GM23338 (cell line): ENCODE measurements around the gene GPR31. TPM values are rescaled to one million over a fixed set of nuclear protein-coding genes. Genes with fewer than 3 reads are reported as not detected.

Source experiments
- ATAC-seq: fragments of 200-7000 bp; cut with Tn5 transposase; 3 replicates; pipeline ENCODE4 v1.9.1; 2020
- DNase-seq: peaks from one replicate; pipeline ENCODE4 v3.0.0-alpha.2; 2015; ENCODE audit warnings: low spot score
- H2AFZ ChIP-seq: fragments of 200-600 bp; sonication (generic); 2 replicates; pipeline ENCODE4 v1.8.0; 2016; ENCODE audit warnings: antibody characterized with exemption, mild to moderate bottlenecking, moderate library complexity
- H3F3A ChIP-seq: fragments of 200-600 bp; sonication (generic); replicated peaks from 2 replicates; pipeline ENCODE4 v1.8.0; 2017; ENCODE audit warnings: antibody characterized with exemption, mixed run types, low read depth
- H3K27ac ChIP-seq: fragments of 200-600 bp; sonication (generic); 2 replicates; pipeline ENCODE4 v1.6.1; 2016; ENCODE audit warnings: low read depth
- H3K27me3 ChIP-seq: fragments of 200-600 bp; sonication (generic); 2 replicates; pipeline ENCODE4 v1.8.0; 2016; ENCODE audit warnings: mild to moderate bottlenecking, mixed run types, moderate library complexity; ENCODE audit not compliant: insufficient read depth
- H3K36me3 ChIP-seq: fragments of 200-600 bp; sonication (generic); 2 replicates; pipeline ENCODE4 v1.8.0; 2016; ENCODE audit warnings: mild to moderate bottlenecking; ENCODE audit not compliant: insufficient read depth
- H3K4me1 ChIP-seq: fragments of 200-600 bp; sonication (generic); 2 replicates; pipeline ENCODE4 v1.8.0; 2016; ENCODE audit warnings: mild to moderate bottlenecking, moderate library complexity; ENCODE audit not compliant: insufficient read depth
- H3K4me2 ChIP-seq: fragments of 200-600 bp; sonication (generic); 2 replicates; pipeline ENCODE4 v1.7.1; 2017; ENCODE audit warnings: mixed run types
- H3K4me3 ChIP-seq: fragments of 200-600 bp; sonication (generic); 2 replicates; pipeline ENCODE4 v1.6.1; 2016; ENCODE audit warnings: mixed run types
- H3K79me2 ChIP-seq: fragments of 200-600 bp; sonication (generic); replicated peaks from 2 replicates; pipeline ENCODE4 v1.8.0; 2017; ENCODE audit warnings: mild to moderate bottlenecking; ENCODE audit not compliant: insufficient read depth
- H3K9me2 ChIP-seq: fragments of 200-600 bp; sonication (generic); 2 replicates; pipeline ENCODE4 v1.8.0; 2017; ENCODE audit not compliant: insufficient read depth
- H4K20me1 ChIP-seq: fragments of 200-600 bp; sonication (generic); replicated peaks from 2 replicates; pipeline ENCODE4 v1.8.0; 2017; ENCODE audit warnings: mild to moderate bottlenecking; ENCODE audit not compliant: insufficient read depth
- H3K27ac Mint-ChIP-seq: 2 replicates; pipeline ENCODE4 v1.8.0; 2020; ENCODE audit warnings: inconsistent platforms, mild to moderate bottlenecking, moderate library complexity, mixed read lengths
- H3K27me3 Mint-ChIP-seq: 3 replicates; pipeline ENCODE4 v1.8.0; 2022; ENCODE audit warnings: low read depth, mild to moderate bottlenecking, moderate library complexity, mixed read lengths, inconsistent platforms; ENCODE audit not compliant: insufficient read depth, poor library complexity
- H3K36me3 Mint-ChIP-seq: 3 replicates; pipeline ENCODE4 v1.8.0; 2021; ENCODE audit warnings: low read depth, mild to moderate bottlenecking, inconsistent platforms, moderate library complexity, mixed read lengths
- H3K4me1 Mint-ChIP-seq: 3 replicates; pipeline ENCODE4 v1.8.0; 2020; ENCODE audit warnings: mild to moderate bottlenecking, inconsistent platforms, mixed read lengths
- H3K4me3 Mint-ChIP-seq: 3 replicates; pipeline ENCODE4 v1.8.0; 2021; ENCODE audit warnings: moderate library complexity, mild to moderate bottlenecking, inconsistent platforms, mixed read lengths
- H3K9me3 Mint-ChIP-seq: 3 replicates; pipeline ENCODE4 v1.8.0; 2020; ENCODE audit warnings: moderate library complexity, mild to moderate bottlenecking, inconsistent platforms, mixed read lengths
- CREB1 ChIP-seq: fragments of 250-450 bp; sonication (Bioruptor Pico); IDR thresholded peaks from 2 replicates; pipeline ENCODE4 v1.5.0; 2020; ENCODE audit warnings: low read depth, mild to moderate bottlenecking, moderate library complexity
- ETS1 ChIP-seq: IDR thresholded peaks from 2 replicates; pipeline ENCODE4 v1.6.1; 2016; ENCODE audit warnings: antibody characterized with exemption
- EZH2 ChIP-seq: fragments of 200-600 bp; sonication (generic); IDR thresholded peaks from one replicate; pipeline ENCODE4 v1.8.0; 2017; ENCODE audit warnings: antibody characterized with exemption, mild to moderate bottlenecking, low read depth; ENCODE audit not compliant: unreplicated experiment
- EZH2phosphoT487 ChIP-seq: fragments of 200-600 bp; sonication (generic); IDR thresholded peaks from one replicate; pipeline ENCODE4 v1.8.1; 2018; ENCODE audit warnings: antibody characterized with exemption; ENCODE audit not compliant: unreplicated experiment
- JUNB ChIP-seq: IDR thresholded peaks from one replicate; pipeline ENCODE4 v1.6.1; 2016; ENCODE audit warnings: antibody characterized with exemption; ENCODE audit not compliant: unreplicated experiment
- NANOG ChIP-seq: IDR thresholded peaks from 2 replicates; pipeline ENCODE4 v1.6.1; 2016; ENCODE audit warnings: antibody characterized with exemption, borderline replicate concordance
- POLR2AphosphoS5 ChIP-seq: IDR thresholded peaks from 2 replicates; pipeline ENCODE4 v1.6.1; 2016; ENCODE audit warnings: antibody characterized with exemption, low read depth
- STAT1 ChIP-seq: IDR thresholded peaks from one replicate; pipeline ENCODE4 v1.6.1; 2016; ENCODE audit warnings: antibody characterized with exemption; ENCODE audit not compliant: unreplicated experiment
- ZNF114 ChIP-seq: fragments of 250-450 bp; sonication (Bioruptor Pico); IDR thresholded peaks from 2 replicates; pipeline ENCODE4 v1.5.0; 2020; ENCODE audit warnings: mild to moderate bottlenecking, moderate library complexity
- ZNF331 ChIP-seq: fragments of 250-450 bp; sonication (Bioruptor Pico); IDR thresholded peaks from 2 replicates; pipeline ENCODE4 v1.5.0; 2020; ENCODE audit warnings: low read depth, mild to moderate bottlenecking, moderate library complexity
- polyA plus RNA-seq: library from polyadenylated mRNA; unstranded; fragments of >200 nt; fragmentation: Nextera tagmentation; extraction: Ambion mirVana; gene quantifications from 2 replicates; pipeline ENCODE4 v1.2.1, GENCODE V29; 2016
- total RNA-seq: library from RNA; depleted of rRNA; stranded (reverse); fragments of >200 nt; shearing (Covaris generic); gene quantifications from 2 replicates; pipeline ENCODE4 v1.2.3, GENCODE V29; 2014
- TF ChIP-seq, protein P1 (sequence below): IDR thresholded peaks from one replicate; pipeline ENCODE4 v1.6.1; 2018; ENCODE audit warnings: antibody characterized with exemption; ENCODE audit not compliant: unreplicated experiment
- TF ChIP-seq, protein P2 (sequence below), 2 experiments: fragments of 200-600 bp in 1 of 2; sonication (generic) in 1 of 2; conservative IDR thresholded peaks; 2 replicates each; pipeline versions ENCODE4 v1.5.1 to v1.6.1; 2016 to 2017; ENCODE audit warnings: antibody characterized with exemption in 2 of 2, low read depth in 2 of 2, mild to moderate bottlenecking in 2 of 2, moderate library complexity in 1 of 2

GPR31 gene
- total and polyA plus RNA-seq, 2 experiments from 2014 or later = not detected

GRCh38 chr6:167125855-167126349 lies 31.9 kb downstream of the GPR31 start:
- TF ChIP-seq JUNB (no peak), STAT1 (no peak), EZH2phosphoT487 (no peak), EZH2 (no peak), CREB1 (CRISPR knock-in tag) (no peak), ZNF331 (CRISPR knock-in tag) (no peak), NANOG (no peak), POLR2AphosphoS5 (no peak), ETS1 (no peak), ZNF114 (no peak)
- TF ChIP-seq, protein P1, sequence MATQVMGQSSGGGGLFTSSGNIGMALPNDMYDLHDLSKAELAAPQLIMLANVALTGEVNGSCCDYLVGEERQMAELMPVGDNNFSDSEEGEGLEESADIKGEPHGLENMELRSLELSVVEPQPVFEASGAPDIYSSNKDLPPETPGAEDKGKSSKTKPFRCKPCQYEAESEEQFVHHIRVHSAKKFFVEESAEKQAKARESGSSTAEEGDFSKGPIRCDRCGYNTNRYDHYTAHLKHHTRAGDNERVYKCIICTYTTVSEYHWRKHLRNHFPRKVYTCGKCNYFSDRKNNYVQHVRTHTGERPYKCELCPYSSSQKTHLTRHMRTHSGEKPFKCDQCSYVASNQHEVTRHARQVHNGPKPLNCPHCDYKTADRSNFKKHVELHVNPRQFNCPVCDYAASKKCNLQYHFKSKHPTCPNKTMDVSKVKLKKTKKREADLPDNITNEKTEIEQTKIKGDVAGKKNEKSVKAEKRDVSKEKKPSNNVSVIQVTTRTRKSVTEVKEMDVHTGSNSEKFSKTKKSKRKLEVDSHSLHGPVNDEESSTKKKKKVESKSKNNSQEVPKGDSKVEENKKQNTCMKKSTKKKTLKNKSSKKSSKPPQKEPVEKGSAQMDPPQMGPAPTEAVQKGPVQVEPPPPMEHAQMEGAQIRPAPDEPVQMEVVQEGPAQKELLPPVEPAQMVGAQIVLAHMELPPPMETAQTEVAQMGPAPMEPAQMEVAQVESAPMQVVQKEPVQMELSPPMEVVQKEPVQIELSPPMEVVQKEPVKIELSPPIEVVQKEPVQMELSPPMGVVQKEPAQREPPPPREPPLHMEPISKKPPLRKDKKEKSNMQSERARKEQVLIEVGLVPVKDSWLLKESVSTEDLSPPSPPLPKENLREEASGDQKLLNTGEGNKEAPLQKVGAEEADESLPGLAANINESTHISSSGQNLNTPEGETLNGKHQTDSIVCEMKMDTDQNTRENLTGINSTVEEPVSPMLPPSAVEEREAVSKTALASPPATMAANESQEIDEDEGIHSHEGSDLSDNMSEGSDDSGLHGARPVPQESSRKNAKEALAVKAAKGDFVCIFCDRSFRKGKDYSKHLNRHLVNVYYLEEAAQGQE = no peak
- TF ChIP-seq, protein P2, sequence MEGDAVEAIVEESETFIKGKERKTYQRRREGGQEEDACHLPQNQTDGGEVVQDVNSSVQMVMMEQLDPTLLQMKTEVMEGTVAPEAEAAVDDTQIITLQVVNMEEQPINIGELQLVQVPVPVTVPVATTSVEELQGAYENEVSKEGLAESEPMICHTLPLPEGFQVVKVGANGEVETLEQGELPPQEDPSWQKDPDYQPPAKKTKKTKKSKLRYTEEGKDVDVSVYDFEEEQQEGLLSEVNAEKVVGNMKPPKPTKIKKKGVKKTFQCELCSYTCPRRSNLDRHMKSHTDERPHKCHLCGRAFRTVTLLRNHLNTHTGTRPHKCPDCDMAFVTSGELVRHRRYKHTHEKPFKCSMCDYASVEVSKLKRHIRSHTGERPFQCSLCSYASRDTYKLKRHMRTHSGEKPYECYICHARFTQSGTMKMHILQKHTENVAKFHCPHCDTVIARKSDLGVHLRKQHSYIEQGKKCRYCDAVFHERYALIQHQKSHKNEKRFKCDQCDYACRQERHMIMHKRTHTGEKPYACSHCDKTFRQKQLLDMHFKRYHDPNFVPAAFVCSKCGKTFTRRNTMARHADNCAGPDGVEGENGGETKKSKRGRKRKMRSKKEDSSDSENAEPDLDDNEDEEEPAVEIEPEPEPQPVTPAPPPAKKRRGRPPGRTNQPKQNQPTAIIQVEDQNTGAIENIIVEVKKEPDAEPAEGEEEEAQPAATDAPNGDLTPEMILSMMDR (conservative IDR thresholded peaks at IDR 0.05; ENCODE audit: low read depth in 2 of 2) = no peak
- Histone ChIP-seq H3K27me3 (no peaks in the 10 kb centered on the region), H3K4me1 (no peaks in the 10 kb centered on the region), H3K4me2 (no peak overlapping the region), H3K27ac (no peak overlapping the region), H3K36me3 (no peaks in the 10 kb centered on the region), H3K79me2 (no peaks in the 10 kb centered on the region), H4K20me1 (no peaks in the 10 kb centered on the region), H3K9me2 (no peaks in the 10 kb centered on the region), H2AFZ (no peak overlapping the region), H3K4me3 (no peak overlapping the region), H3F3A (no peaks in the 10 kb centered on the region)
- Mint-ChIP-seq H3K4me1 (no peaks in the 10 kb centered on the region; the same call in 2 of the 3 replicates), H3K9me3 (no peaks in the 10 kb centered on the region; the same call in 2 of the 3 replicates), H3K36me3 (no peaks in the 10 kb centered on the region), H3K27ac (no peak overlapping the region), H3K4me3 (no peak overlapping the region), H3K27me3 (peaks cover 5% of the 10 kb centered on the region)
- ATAC-seq = no peak
- no peak for DNase-seq
